SW 1271 (cell line): ENCODE results near the gene MSH5.
"Not testable (repeated sequence)": the region's sequence is repeated elsewhere in the genome, so short reads cannot be mapped to it uniquely, and the experiment has no call there.

Experiments
- DNase-seq, 2 experiments: peaks; one replicate each; lab custom pipeline; 2025; lab: John Stamatoyannopoulos, UW

The MSH5 gene

GRCh38 chr6:31801031-31801927 lies 61.5 kb downstream of the MSH5 start:
- DNase-seq = not testable (repeated sequence)

DNA sequence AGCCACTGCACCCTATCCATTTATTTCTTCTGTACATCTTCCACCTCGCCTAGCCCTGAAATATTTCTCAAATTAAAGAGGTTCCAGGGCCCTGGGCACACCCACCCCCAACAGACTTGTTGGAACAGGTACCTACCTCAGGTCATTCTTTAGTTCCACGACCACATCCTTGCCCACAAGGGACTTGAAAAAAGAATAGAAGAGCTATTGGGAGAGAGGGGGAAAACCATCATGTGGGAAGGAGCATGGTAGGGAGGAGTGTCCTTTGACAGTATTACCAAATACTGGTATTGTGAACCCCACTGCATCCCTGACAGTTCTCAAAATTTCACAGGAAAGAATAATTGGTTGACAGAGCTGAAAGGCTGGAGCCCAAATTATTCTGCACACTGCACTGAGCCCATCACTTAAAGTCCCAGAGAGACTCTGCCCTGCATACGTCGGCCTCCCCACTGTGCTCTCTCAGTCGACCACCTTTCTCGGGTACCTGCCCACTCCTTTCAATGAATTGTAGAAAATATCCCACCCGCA lies 66.2 kb downstream of the MSH5 start:
- DNase-seq = no peak

DNA sequence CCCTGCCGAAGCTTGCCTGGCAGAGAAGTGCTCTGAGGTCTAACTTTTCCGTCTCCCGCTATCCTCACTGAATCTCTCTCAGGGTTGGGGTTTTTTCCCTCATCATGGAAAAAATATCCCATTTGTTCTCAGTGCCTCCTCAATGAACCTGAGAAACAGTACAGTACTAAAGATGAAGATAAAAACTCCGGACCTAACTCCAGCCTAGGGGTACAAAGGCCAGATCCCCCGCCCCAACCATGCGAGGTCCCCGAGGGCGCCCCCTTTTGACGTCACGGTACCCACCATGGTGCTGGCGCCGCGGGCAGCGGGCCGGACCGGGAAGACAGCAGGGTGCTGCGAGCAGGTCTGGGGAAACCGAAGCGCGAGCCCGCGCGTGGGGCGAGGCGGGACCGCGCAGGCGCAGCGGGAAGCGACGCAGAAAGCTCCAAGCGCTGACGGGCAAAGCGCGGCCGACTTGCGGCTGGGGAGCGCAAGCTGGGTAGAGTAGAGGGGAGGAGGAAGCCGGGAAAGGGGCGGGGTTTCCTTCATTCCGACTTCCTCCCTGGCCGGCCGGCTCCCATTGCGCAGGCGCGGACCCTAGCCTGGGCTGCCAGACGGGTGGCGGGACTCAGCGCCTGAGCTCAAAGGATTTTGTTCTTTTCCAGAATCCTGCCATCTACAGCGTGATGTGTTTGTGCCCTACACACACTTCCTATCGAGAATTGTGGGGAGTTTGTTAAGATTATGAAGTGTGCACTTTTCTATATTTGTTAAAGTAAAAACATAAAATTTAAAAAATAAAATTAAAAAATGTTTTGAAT lies 66.9 kb downstream of the MSH5 start, which contains the start of gene LSM2:
LSM2 (minus strand) TSS at position 497 of the 803 bp plus-strand sequence; CDS start at position 288, 209 bp downstream.
- peak; percentile 84 to 94 for DNase-seq

DNA sequence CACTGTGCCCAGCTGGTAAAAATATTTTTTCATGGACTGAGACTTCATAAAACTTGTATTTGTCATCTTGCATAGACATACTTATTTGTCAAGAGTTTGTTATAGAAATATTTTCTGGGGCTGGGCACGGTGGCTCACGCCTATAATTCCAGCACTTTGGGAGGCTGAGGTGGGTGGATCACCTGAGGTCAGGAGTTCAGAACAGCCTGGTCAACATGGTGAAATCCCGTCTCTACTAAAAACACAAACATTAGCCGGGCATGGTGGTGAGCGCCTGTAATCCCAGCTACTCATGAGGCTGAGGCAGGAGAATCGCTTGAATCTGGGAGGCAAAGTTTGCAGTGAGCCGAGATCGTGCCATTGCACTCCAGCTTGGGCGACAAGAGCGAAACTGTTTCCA lies 68.8 kb downstream of the MSH5 start:
- DNase-seq = not testable (repeated sequence)

GRCh38 chr6:31811645-31812044 lies 71.8 kb downstream of the MSH5 start:
- no peak for DNase-seq
